HT-29 (cell line): ENCODE results near the gene MAP3K21. TPM values are rescaled to one million over a fixed set of nuclear protein-coding genes. Genes with fewer than 3 reads are reported as not detected.

ENCODE experiments used
- total RNA-seq: library from RNA; depleted of rRNA; stranded (reverse); fragments of >200 nt; shearing (Covaris generic); gene quantifications from 2 replicates; pipeline ENCODE4 v1.2.3, GENCODE V29; 2014; rRNA removed

Gene MAP3K21
- total RNA-seq, 1 experiment from 2014 or later = 10.1 TPM

Other genes starting within 250 kb of the MAP3K21 start
- 11.8 and 20.2 TPM in 2 replicates for gene PCNX2, start 32.0 kb upstream of the MAP3K21 start, total RNA-seq